K562 (cell line): Measurements from ENCODE around the gene BICC1. TPM values are rescaled to one million over a fixed set of nuclear protein-coding genes. Genes with fewer than 3 reads are reported as not detected.

Experiments
- ATAC-seq: fragments of 200-7000 bp; cut with Tn5 transposase; 3 replicates; pipeline ENCODE4 v1.9.1; 2020; ENCODE audit warnings: moderate library complexity
- BruUV-seq: library from RNA; stranded (reverse); fragments of 400-500 nt; replicated peaks from 2 replicates; lab custom pipeline; 2021; lab: Mats Ljungman, UMichigan
- CTCF ChIA-PET: fragments of 300-600 bp; formaldehyde crosslinking; extraction: SDS; loops from one replicate; lab custom pipeline; 2021; ENCODE audit warnings: low intra/inter-chr PET ratio; lab: Yijun Ruan, JAX
- POLR2A ChIA-PET: fragments of 300-600, 350-650 bp; sonication (Branson Sonifier 250); formaldehyde crosslinking; extraction: SDS; loops from one replicate; lab custom pipeline; 2021; ENCODE audit warnings: antibody characterized with exemption, inconsistent platforms; lab: Yijun Ruan, JAX
- DNase-seq, 4 experiments: peaks; one replicate each; pipeline versions ENCODE4 v3.0.0 to v3.0.0-alpha.2; 2011 to 2018; ENCODE audit warnings: low spot score in 3 of 4, mixed read lengths in 3 of 4; ENCODE audit errors: extremely low read depth in 1 of 4
- FAIRE-seq: peaks from 2 replicates; lab custom pipeline; 2011; peaks lifted over from hg19 to GRCh38; lab: Jason Lieb, UNC
- H2AFZ ChIP-seq: 2 replicates; pipeline ENCODE4 v1.6.0; 2011; ENCODE audit warnings: low read depth, low read length, control low read depth, inconsistent platforms
- H3K27ac ChIP-seq: fragments of 200-600 bp; 3 replicates; pipeline ENCODE4 v1.8.0; 2011; ENCODE audit warnings: low read depth, mild to moderate bottlenecking, control low read depth, inconsistent platforms, low read length, moderate library complexity, mixed read lengths; ENCODE audit errors: extremely low read depth
- H3K27me3 ChIP-seq, 2 experiments: fragments of 300-600 bp in 1 of 2; 2 replicates in 1 of 2; 3 replicates in 1 of 2; pipeline versions ENCODE4 v1.6.0 to v1.8.0; 2011; ENCODE audit warnings: inconsistent platforms in 2 of 2, low read length in 2 of 2, mild to moderate bottlenecking in 1 of 2, mixed read lengths in 1 of 2, moderate library complexity in 1 of 2; ENCODE audit not compliant: control insufficient read depth in 2 of 2, insufficient read depth in 2 of 2
- H3K36me3 ChIP-seq: fragments of 300-600 bp; 3 replicates; pipeline ENCODE4 v1.8.0; 2011; ENCODE audit warnings: mild to moderate bottlenecking, low read length, inconsistent platforms; ENCODE audit not compliant: control insufficient read depth, insufficient read depth
- H3K4me1 ChIP-seq, 2 experiments: fragments of 200-600 bp in 1 of 2; replicated peaks in 1 of 2; 2 replicates in 1 of 2; 3 replicates in 1 of 2; pipeline versions ENCODE4 v1.5.1 to v1.8.0; 2011; ENCODE audit warnings: inconsistent platforms in 2 of 2, low read length in 2 of 2, mild to moderate bottlenecking in 1 of 2, mixed read lengths in 1 of 2, moderate library complexity in 1 of 2; ENCODE audit not compliant: control insufficient read depth in 2 of 2, insufficient read depth in 2 of 2
- H3K4me2 ChIP-seq: 2 replicates; pipeline ENCODE4 v1.6.1; 2011; ENCODE audit warnings: low read length, control low read depth, inconsistent platforms, mixed read lengths; ENCODE audit not compliant: insufficient read depth
- H3K4me3 ChIP-seq: fragments of 200-600 bp; sonication (generic), shearing (Covaris generic); 2 replicates; pipeline ENCODE4 v1.5.1; 2016; ENCODE audit warnings: control low read depth, inconsistent platforms
- H3K79me2 ChIP-seq: fragments of 200-600 bp; 3 replicates; pipeline ENCODE4 v1.8.0; 2011; ENCODE audit warnings: low read length, inconsistent platforms; ENCODE audit not compliant: control insufficient read depth, insufficient read depth
- H3K9ac ChIP-seq, 2 experiments: 2 replicates each; pipeline versions ENCODE4 v1.6.0 to v1.6.1; 2011; ENCODE audit warnings: low read depth in 2 of 2, low read length in 2 of 2, control low read depth in 1 of 2, inconsistent platforms in 1 of 2, mild to moderate bottlenecking in 1 of 2, mixed read lengths in 1 of 2; ENCODE audit not compliant: insufficient read depth in 1 of 2
- H3K9me1 ChIP-seq: one replicate; pipeline ENCODE4 v1.6.0; 2011; ENCODE audit warnings: inconsistent platforms, mild to moderate bottlenecking, low read length, moderate library complexity; ENCODE audit not compliant: control insufficient read depth, insufficient read depth
- H3K9me3 ChIP-seq: replicated peaks from 2 replicates; pipeline ENCODE4 v1.5.1; 2011; ENCODE audit warnings: low read depth, low read length, inconsistent platforms; ENCODE audit not compliant: control insufficient read depth, insufficient read depth
- H4K20me1 ChIP-seq: replicated peaks from 2 replicates; pipeline ENCODE4 v1.6.1; 2011; ENCODE audit warnings: low read length, inconsistent platforms, mixed read lengths; ENCODE audit not compliant: control insufficient read depth, insufficient read depth
- CEBPG ChIP-seq, 3 experiments: fragments of 200-800 bp in 1 of 3; sonication (Bioruptor generic) in 1 of 3; sonication (generic) in 1 of 3; formaldehyde crosslinking in 1 of 3; IDR thresholded peaks in 2 of 3; conservative IDR thresholded peaks in 1 of 3; 2 replicates each; pipeline versions ENCODE4 v1.6.1 to v1.8.0; 2016 to 2022; ENCODE audit warnings: missing compliant biosample characterization in 2 of 3, missing genetic modification characterization in 2 of 3, mild to moderate bottlenecking in 1 of 3, missing genetic modification reagents in 1 of 3
- ZNF143 ChIP-seq: sonication (generic); formaldehyde crosslinking; IDR thresholded peaks from 2 replicates; pipeline ENCODE4 v1.9.0; 2022; ENCODE audit warnings: mild to moderate bottlenecking, missing genetic modification reagents
- ZNF146 ChIP-seq: IDR thresholded peaks from one replicate; pipeline ENCODE4 v1.6.1; 2018; ENCODE audit warnings: missing compliant biosample characterization; ENCODE audit not compliant: unreplicated experiment
- WGBS: fragments of 100-300 bp; shearing (Covaris generic); methylation state at CpG from one replicate; pipeline ENCODE4 v1.1.6; 2016; ENCODE audit warnings: low coverage, mixed read lengths; ENCODE audit not compliant: insufficient coverage; ENCODE audit errors: missing lambda C conversion rate; 5-methylcytosine and 5-hydroxymethylcytosine counted together
- in situ Hi-C: fragments of 300-500 bp; cut with MboI; formaldehyde crosslinking; loops from 4 replicates; pipeline ENCODE4 v1.15.0; 2018; ENCODE audit warnings: inconsistent platforms, mixed read lengths
- intact Hi-C: fragments of 100-400 bp; cut with micrococcal nuclease; formaldehyde crosslinking; loops from 2 replicates; pipeline ENCODE4 v1.14.2; 2022
- polyA plus RNA-seq, 8 experiments: library from polyadenylated mRNA; depleted of rRNA in 4 of 8; stranded (reverse) in 5 of 8; unstranded in 3 of 8; fragments of >200 nt; fragmentation: Nextera tagmentation in 2 of 8; fragmentation: Illumina TruSeq in 1 of 8; extraction: Ambion mirVana in 2 of 8; extraction: Trizol in 1 of 8; gene quantifications; 2 replicates each; pipeline versions ENCODE4 v1.2.1 to v1.2.3, GENCODE V29; 2011 to 2014; ENCODE audit warnings: inconsistent platforms in 1 of 8, missing spikeins in 1 of 8
- total RNA-seq, 7 experiments: library from RNA; depleted of rRNA in 6 of 7; stranded (reverse); fragments of >200 nt in 6 of 7; fragmentation: Illumina TruSeq in 2 of 7; extraction: Trizol in 2 of 7; gene quantifications; 2 replicates each; pipeline versions ENCODE4 v1.2.1 to v1.2.3, GENCODE V29; 2011 to 2021; ENCODE audit warnings: low replicate concordance in 1 of 7
- TF ChIP-seq, protein P1 (sequence below), 2 experiments: fragments of 450-650 bp; IDR thresholded peaks; 2 replicates each; pipeline ENCODE4 v1.6.1; 2016
- TF ChIP-seq, protein P2 (sequence below): fragments of 450-650 bp; IDR thresholded peaks from 2 replicates; pipeline ENCODE4 v1.6.1; 2018; ENCODE audit warnings: mild to moderate bottlenecking, low read depth; ENCODE audit not compliant: partially characterized antibody

BICC1 gene
- total and polyA plus RNA-seq, 9 of the 15 experiments (the other 6 are each of a cell fraction or from before 2014, with no cell fraction given): not detected

DNA sequence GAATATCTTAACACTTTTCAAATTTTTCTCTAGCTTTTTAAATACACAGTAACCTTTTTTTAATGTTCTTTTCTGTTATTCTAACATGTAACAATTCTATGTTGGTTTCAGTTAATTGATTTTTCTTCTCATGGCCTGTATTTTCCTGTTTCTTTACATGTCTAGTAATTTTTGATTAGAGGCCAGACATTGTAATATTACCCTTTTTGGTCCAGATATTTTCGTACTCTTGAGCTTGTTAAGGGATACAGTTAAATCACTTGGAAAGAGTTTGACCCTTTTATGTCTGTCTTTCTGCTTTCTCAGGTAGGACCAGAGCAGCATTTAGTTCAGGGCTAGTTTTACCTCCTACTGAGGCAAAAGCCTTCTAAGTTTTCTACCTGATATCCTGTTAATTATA lies 45.0 kb downstream of the BICC1 start:
- WGBS: 0% methylated on average over 1 of the region's 1 CpG
- no peak for ATAC-seq
- Histone ChIP-seq H4K20me1 (no peaks in the 10 kb centered on the region), H3K9ac (no peak overlapping the region), H3K36me3 (no peaks in the 10 kb centered on the region), H3K9me1 (no peaks in the 10 kb centered on the region), H3K27me3 (no peaks in the 10 kb centered on the region), H3K9me3 (no peaks in the 10 kb centered on the region), H3K27ac (no peak overlapping the region), H3K4me2 (no peak overlapping the region), H2AFZ (no peak overlapping the region), H3K4me1 (no peaks in the 10 kb centered on the region), H3K79me2 (no peaks in the 10 kb centered on the region), H3K4me3 (no peak overlapping the region)
- ChIA-PET POLR2A (no interaction called here), CTCF (no interaction called here)
- intact Hi-C loops: no loop called here
- in situ Hi-C loops: no loop called here
- FAIRE-seq: no peak
- BruUV-seq: no TSS peak
- TF ChIP-seq, protein P1, sequence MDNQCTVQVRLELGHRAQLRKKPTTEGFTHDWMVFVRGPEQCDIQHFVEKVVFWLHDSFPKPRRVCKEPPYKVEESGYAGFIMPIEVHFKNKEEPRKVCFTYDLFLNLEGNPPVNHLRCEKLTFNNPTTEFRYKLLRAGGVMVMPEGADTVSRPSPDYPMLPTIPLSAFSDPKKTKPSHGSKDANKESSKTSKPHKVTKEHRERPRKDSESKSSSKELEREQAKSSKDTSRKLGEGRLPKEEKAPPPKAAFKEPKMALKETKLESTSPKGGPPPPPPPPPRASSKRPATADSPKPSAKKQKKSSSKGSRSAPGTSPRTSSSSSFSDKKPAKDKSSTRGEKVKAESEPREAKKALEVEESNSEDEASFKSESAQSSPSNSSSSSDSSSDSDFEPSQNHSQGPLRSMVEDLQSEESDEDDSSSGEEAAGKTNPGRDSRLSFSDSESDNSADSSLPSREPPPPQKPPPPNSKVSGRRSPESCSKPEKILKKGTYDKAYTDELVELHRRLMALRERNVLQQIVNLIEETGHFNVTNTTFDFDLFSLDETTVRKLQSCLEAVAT (IDR thresholded peaks at IDR 0.05): no peak
- TF ChIP-seq CEBPG (CRISPR knock-in tag; IDR thresholded peaks at IDR 0.05) (no peak), CEBPG (tag; conservative IDR thresholded peaks at IDR 0.05 in 1 of 2, IDR thresholded peaks at IDR 0.05 in 1 of 2) (no peak), ZNF143 (CRISPR knock-in tag) (no peak), ZNF146 (CRISPR knock-in tag) (no peak)
- TF ChIP-seq, protein P2, sequence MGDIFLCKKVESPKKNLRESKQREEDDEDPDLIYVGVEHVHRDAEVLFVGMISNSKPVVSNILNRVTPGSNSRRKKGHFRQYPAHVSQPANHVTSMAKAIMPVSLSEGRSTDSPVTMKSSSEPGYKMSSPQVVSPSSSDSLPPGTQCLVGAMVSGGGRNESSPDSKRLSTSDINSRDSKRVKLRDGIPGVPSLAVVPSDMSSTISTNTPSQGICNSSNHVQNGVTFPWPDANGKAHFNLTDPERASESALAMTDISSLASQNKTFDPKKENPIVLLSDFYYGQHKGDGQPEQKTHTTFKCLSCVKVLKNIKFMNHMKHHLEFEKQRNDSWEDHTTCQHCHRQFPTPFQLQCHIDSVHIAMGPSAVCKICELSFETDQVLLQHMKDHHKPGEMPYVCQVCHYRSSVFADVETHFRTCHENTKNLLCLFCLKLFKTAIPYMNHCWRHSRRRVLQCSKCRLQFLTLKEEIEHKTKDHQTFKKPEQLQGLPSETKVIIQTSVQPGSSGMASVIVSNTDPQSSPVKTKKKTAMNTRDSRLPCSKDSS: no peak
- DNase-seq: no peak
